ENCODE measurements around the gene AAMP. TPM values are rescaled to one million over a fixed set of nuclear protein-coding genes. Genes with fewer than 3 reads are reported as not detected.

The AAMP gene
- total and polyA plus RNA-seq, 2 donors (not counting 3 experiments of a cell fraction or from before 2014, with no cell fraction given), result 69.3 to 84.4 TPM

- ChIA-PET CTCF (interaction anchor here (1.1 to 12.1 kb wide), 7 partner anchors 10 to 102 kb away, joined by 3 to 178 read pairs (median 4); partner anchors contain the start of genes AAMP, CATIP and PNKD), POLR2A (no interaction called here)
- Histone ChIP-seq H3K79me2 (ENCODE audit: control insufficient read depth, insufficient read depth, low read length) (peaks cover 33% of the 10 kb centered on the region), H3K4me2 (ENCODE audit: insufficient read depth, low read length) (no peak overlapping the region), H3K27ac (ENCODE audit: insufficient read depth, low read depth, low read length) (peak overlapping the region; percentile 94), H3K9me1 (replicated peaks; ENCODE audit: control insufficient read depth, extremely low read depth, insufficient read depth, low read length) (no peaks in the 10 kb centered on the region), H3K4me1 (ENCODE audit: control insufficient read depth, extremely low read depth, insufficient read depth, low read length) (peaks cover 57% of the 10 kb centered on the region), H4K20me1 (replicated peaks; ENCODE audit: control insufficient read depth, extremely low read depth, insufficient read depth, low read length) (no peaks in the 10 kb centered on the region), H3K4me3 (replicated peaks in 1 of 3; ENCODE audit: insufficient read depth in 1 of 3, low read depth in 1 of 3, low read length in 3 of 3) (no peak overlapping the region), H2AFZ (ENCODE audit: low read depth, low read length) (no peak overlapping the region), H3K27me3 (ENCODE audit: control insufficient read depth in 2 of 2, insufficient read depth in 2 of 2, low read length in 2 of 2) (no peaks in the 10 kb centered on the region), H3K9ac (replicated peaks; ENCODE audit: extremely low read depth, insufficient read depth, low read length) (no peak overlapping the region), H3K36me3 (ENCODE audit: control insufficient read depth in 2 of 2, extremely low read depth in 1 of 2, insufficient read depth in 2 of 2, low read length in 2 of 2) (no peaks in the 10 kb centered on the region), H3K9me3 (replicated peaks; ENCODE audit: control insufficient read depth, insufficient read depth, low read length) (no peaks in the 10 kb centered on the region)
- dilution Hi-C loops (cut with MboI; ENCODE audit: extremely low pct_ligation_motif_present, low sequenced_read_pairs), result no loop called here
- BruUV-seq (replicated peaks), result no TSS peak
- FAIRE-seq, result no peak
- no peak for DNase-seq (ENCODE audit: low read depth, low spot score)
- no peak for TF ChIP-seq POLR2AphosphoS5 (IDR thresholded peaks at IDR 0.05; ENCODE audit: insufficient read depth, low read depth, low read length)
- no peak for TF ChIP-seq FOS (IDR thresholded peaks at IDR 0.05; ENCODE audit: borderline replicate concordance, insufficient read depth, low read length)
- no peak for TF ChIP-seq GATA2 (IDR thresholded peaks at IDR 0.05; ENCODE audit: insufficient read depth, insufficient read length, low read depth, low read length)
- TF ChIP-seq JUN (IDR thresholded peaks at IDR 0.05; ENCODE audit: borderline replicate concordance, insufficient read depth, insufficient read length, low read depth), result no peak
- TF ChIP-seq POLR2A (IDR thresholded peaks at IDR 0.05; ENCODE audit: low read depth, low read length), result no peak
- TF ChIP-seq MYC (IDR thresholded peaks at IDR 0.05; ENCODE audit: low read depth, low read length), result no peak
- TF ChIP-seq EZH2 (IDR thresholded peaks at IDR 0.05; ENCODE audit: borderline replicate concordance, low read depth, low read length, severe bottlenecking), result no peak
- no peak for TF ChIP-seq CTCF (IDR thresholded peaks at IDR 0.05; ENCODE audit: extremely low read depth in 1 of 2, insufficient read depth in 1 of 2, low read depth in 1 of 2, low read length in 2 of 2)
- no peak for TF ChIP-seq MAX (IDR thresholded peaks at IDR 0.05; ENCODE audit: insufficient read depth, insufficient read length)
- intact Hi-C loops (cut with micrococcal nuclease), result loop anchor here (2.0 kb wide), 1 partner anchor 63 kb away; the partner anchor contains the start of gene CATIP
These were observed 23.9 kb upstream of the AAMP start for GRCh38 chr2:218293715-218294429.

All from endothelial cell of umbilical vein (primary cell).